AG09319 (cell line): ENCODE data around the gene CDKL5.

Experiments used
- DNase-seq: peaks from one replicate; pipeline ENCODE4 v3.0.0-alpha.2; 2010; ENCODE audit warnings: low read depth; ENCODE audit errors: extremely low read depth
- CTCF ChIP-seq: IDR thresholded peaks from 2 replicates; pipeline ENCODE4 v1.5.1; 2011; ENCODE audit warnings: low read depth, mild to moderate bottlenecking, inconsistent platforms, low read length, moderate library complexity

The CDKL5 gene

DNA sequence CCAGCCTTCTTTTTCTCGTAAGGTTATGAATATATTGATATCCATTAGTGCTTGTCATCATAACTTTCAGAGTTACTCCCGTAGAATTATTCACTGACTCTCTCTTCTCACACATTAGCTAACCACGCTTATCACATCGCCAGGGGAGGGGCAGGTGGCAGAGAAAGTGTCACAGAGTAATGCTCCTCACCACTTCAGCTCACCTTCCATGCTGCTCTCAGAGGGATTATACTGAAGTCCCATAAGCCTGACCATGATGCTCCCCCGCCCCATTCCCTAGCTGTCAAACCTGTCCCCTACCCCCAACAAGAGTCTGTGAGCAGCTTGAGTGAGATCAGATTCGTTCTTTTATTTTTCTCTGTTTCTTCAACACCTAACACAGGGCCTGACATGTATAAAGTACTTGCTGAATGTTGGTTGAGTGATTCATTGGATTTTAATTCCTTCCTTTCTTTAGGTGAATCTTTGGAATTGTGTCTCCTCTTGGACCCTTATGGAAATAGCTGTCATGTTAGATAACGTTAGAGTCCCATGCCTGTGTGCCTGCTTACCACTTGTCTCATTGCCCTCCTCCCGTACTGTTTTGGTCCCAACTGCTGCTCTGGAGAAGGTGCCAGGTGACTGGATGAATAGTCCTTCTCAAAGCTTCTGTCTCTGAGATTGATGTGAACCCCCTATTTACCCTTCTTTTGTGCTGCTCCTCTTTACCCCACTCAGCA, 191.4 kb downstream of the CDKL5 start:
- no peak for TF ChIP-seq CTCF
- DNase-seq, result no peak

- DNase-seq, result no peak
- no peak for TF ChIP-seq CTCF
Measured at GRCh38 chrX:18617407-18617750, 192.0 kb downstream of the CDKL5 start.

DNA sequence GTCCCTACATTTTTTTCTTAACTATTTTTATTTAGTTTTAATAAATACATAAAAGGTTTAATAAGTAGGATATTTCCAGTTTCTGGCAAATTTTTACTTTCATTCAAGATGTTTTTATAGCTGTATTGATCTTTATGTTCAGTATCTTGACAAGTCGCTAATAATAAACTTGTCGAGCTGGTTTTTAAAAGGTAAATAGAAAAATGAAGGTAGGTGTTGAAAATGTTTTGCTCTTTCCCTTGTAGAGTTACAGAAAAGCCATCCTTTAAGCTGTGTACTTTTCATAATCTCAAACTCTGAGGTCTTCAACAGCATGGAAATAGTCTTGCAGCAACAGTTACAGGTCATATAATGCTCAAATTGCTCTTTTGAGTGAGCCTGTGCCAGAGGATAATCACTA, 193.9 kb downstream of the CDKL5 start:
- no peak for DNase-seq
- TF ChIP-seq CTCF, result no peak

GRCh38 chrX:18620349-18620748, 194.9 kb downstream of the CDKL5 start:
- no peak for DNase-seq

GRCh38 chrX:18624599-18624998, 199.2 kb downstream of the CDKL5 start:
- TF ChIP-seq CTCF, result no peak
- no peak for DNase-seq

More at GRCh38 chrX:18620349-18620748, 194.9 kb downstream of the CDKL5 start:
- no peak for TF ChIP-seq CTCF

GRCh38 chrX:18630934-18631333, 205.5 kb downstream of the CDKL5 start:
- no peak for DNase-seq
- TF ChIP-seq CTCF, result no peak

GRCh38 chrX:18638398-18638797, 213.0 kb downstream of the CDKL5 start:
- no peak for TF ChIP-seq CTCF
- DNase-seq, result no peak
